Activated CD4-positive, alpha-beta T cell treated with anti-CD3 and anti-CD28 coated beads for 36 hours (primary cell): ENCODE data around the gene CPLX3. TPM values are rescaled to one million over a fixed set of nuclear protein-coding genes. Genes with fewer than 3 reads are reported as not detected.
A peak's percentile ranks its signal among the peaks of the same experiment; 100 is the strongest.

Source experiments
- ATAC-seq: fragments of 200-7000 bp; cut with Tn5 transposase; one replicate; pipeline ENCODE4 v1.10.0; 2021; ENCODE audit warnings: mild to moderate bottlenecking, moderate library complexity
- CTCF ChIA-PET: fragments of 350-600 bp; sonication (Branson Sonifier 250); formaldehyde crosslinking; loops from one replicate; lab custom pipeline; 2021; ENCODE audit warnings: antibody characterized with exemption; lab: Charles Lee
- POLR2A ChIA-PET: fragments of 350-600 bp; sonication (Branson Sonifier 250); formaldehyde crosslinking; loops from one replicate; lab custom pipeline; 2021; ENCODE audit warnings: antibody characterized with exemption, inconsistent platforms; lab: Charles Lee
- DNase-seq: peaks from one replicate; pipeline ENCODE4 v3.0.0-alpha.2; 2020
- H3K27ac Mint-ChIP-seq: one replicate; pipeline ENCODE4 v1.8.0; 2021; ENCODE audit warnings: mixed read lengths
- H3K27me3 Mint-ChIP-seq: one replicate; pipeline ENCODE4 v1.8.0; 2021; ENCODE audit warnings: mixed read lengths
- H3K36me3 Mint-ChIP-seq: one replicate; pipeline ENCODE4 v1.8.0; 2021; ENCODE audit warnings: low read depth, mixed read lengths
- H3K4me1 Mint-ChIP-seq: one replicate; pipeline ENCODE4 v1.8.0; 2021; ENCODE audit warnings: mixed read lengths
- H3K4me3 Mint-ChIP-seq: one replicate; pipeline ENCODE4 v1.8.0; 2021; ENCODE audit warnings: mild to moderate bottlenecking, moderate library complexity, mixed read lengths
- H3K9me3 Mint-ChIP-seq: one replicate; pipeline ENCODE4 v1.8.0; 2021; ENCODE audit warnings: low read depth, mixed read lengths
- intact Hi-C, 2 experiments: fragments of 100-400 bp; cut with DNase I in 1 of 2; cut with micrococcal nuclease in 1 of 2; formaldehyde crosslinking; loops; one replicate each; pipeline versions ENCODE4 v1.14.2 to v1.15.1; 2022 to 2024; cut with DNase I, micrococcal nuclease
- total RNA-seq, 2 experiments: library from RNA; stranded (reverse); gene quantifications; one replicate each; pipeline ENCODE4 v1.2.3, GENCODE V29; 2021

Gene CPLX3
- total RNA-seq, 2 experiments from 2014 or later = 0.11 TPM; not detected in 1

DNA sequence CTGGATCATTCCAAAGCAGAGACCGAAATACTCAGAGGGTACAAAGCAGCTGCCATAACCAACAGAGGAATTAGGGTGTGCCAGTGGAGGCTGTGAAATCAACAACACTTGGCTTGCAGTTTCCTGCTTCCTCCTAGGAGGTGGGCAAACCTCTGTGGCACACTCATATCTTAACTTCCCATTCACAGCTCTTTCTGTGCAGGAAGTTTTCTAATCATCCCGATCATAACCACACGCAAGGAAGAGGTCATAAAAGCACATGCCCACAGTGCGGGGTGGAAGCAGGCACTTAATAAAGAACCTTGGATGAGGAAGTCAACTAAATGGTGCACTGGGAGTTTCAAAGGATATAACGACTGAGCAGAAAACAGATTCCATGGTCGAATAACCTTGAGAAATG is 41.6 kb downstream of the CPLX3 start:
- Mint-ChIP-seq H3K27ac (peak overlapping the region; percentile 77), H3K27me3 (no peaks in the 10 kb centered on the region), H3K4me1 (peaks cover 87% of the 10 kb centered on the region), H3K9me3 (no peaks in the 10 kb centered on the region), H3K4me3 (peak overlapping the region; percentile 14), H3K36me3 (peaks cover 29% of the 10 kb centered on the region)
- CTCF ChIA-PET = interaction anchor here (0.6 to 4.3 kb wide), 3 partner anchors 15 to 127 kb away, joined by 3 to 38 read pairs (median 3); no protein-coding TSS in a partner anchor
- POLR2A ChIA-PET = interaction anchor here (0.7 kb wide), 1 partner anchor 143 kb away, joined by 3 read pairs; the partner anchor contains the start of gene CYP1A1
- no peak for ATAC-seq
- intact Hi-C loops = no loop called here
- peak; percentile 17 for DNase-seq

- H3K9me3 Mint-ChIP-seq = no peaks in the 10 kb centered on the region
- ATAC-seq (no peak), DNase-seq (no peak)
- no peaks in the 10 kb centered on the region for H3K27me3 Mint-ChIP-seq
- ChIA-PET CTCF (interaction anchor here (0.7 to 4.3 kb wide), 12 partner anchors 13 to 156 kb away, joined by 3 to 38 read pairs (median 3); partner anchors contain the start of genes FAM219B and ULK3), POLR2A (interaction anchor here (0.5 to 1.9 kb wide), 7 partner anchors 10 to 200 kb away, joined by 3 to 12 read pairs (median 5); partner anchors contain the start of genes CSK, FAM219B, MPI and RPP25)
- H3K27ac Mint-ChIP-seq = peak overlapping the region; percentile 89
- peaks cover 83% of the 10 kb centered on the region for H3K4me1 Mint-ChIP-seq
- H3K36me3 Mint-ChIP-seq = peaks cover 29% of the 10 kb centered on the region
- H3K4me3 Mint-ChIP-seq = peak overlapping the region; percentile 54
- intact Hi-C loops = no loop called here
Measured at GRCh38 chr15:74869372-74869725, 42.9 kb downstream of the CPLX3 start.

DNA sequence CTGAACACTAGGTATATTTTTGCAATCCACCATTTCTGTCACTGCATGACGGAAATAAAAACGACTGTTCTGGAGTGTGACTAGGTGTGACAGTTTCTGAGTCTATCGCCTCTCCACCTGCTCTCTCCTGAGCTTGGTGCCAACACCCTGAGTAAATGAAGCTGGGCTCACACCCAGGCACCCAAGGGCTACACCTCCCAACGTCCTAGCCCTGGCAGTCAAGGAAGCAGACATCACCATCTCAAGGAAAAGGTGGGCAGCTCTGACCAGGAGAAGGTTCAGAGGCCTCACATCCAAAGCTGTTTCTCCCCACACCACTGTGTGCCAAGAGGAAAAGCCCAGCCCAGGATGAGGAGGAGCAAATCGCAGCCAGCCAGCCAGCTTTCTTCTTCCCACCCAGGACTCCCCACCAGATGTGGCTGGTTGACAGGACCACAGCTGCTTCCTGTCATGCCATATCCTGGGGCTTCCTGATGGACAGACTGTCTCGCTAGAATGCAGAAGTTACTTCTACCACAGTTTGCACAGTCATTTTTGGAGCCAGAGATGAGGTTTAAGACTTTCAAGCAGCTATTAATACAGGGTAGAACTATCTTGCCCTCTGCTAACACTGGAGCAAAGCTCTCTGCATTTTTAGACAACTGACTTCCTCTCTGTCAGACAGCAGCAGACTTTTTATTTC is 43.4 kb downstream of the CPLX3 start:
- Mint-ChIP-seq H3K27ac (peak overlapping the region; percentile 89), H3K4me3 (peak overlapping the region; percentile 54), H3K4me1 (peaks cover 79% of the 10 kb centered on the region), H3K36me3 (peaks cover 29% of the 10 kb centered on the region), H3K27me3 (no peaks in the 10 kb centered on the region), H3K9me3 (no peaks in the 10 kb centered on the region)
- ATAC-seq (peak; percentile 59), DNase-seq (peak; percentile 69)
- intact Hi-C loops = loop anchor here (1.0 to 10.0 kb wide), 5 partner anchors 27 to 875 kb away; partner anchors contain the start of genes C15orf39 (in 1 of the 2), COX5A (in 1 of the 2), PML (in 1 of the 2) and STOML1 (in 1 of the 2)
- ChIA-PET CTCF (interaction anchor here (0.5 to 4.3 kb wide), 19 partner anchors 11 to 498 kb away, joined by 3 to 38 read pairs (median 3); partner anchors contain the start of genes FAM219B and ULK3), POLR2A (interaction anchor here (0.5 to 1.9 kb wide), 12 partner anchors 11 to 1253 kb away, joined by 3 to 12 read pairs (median 4); partner anchors contain the start of genes CSK, FAM219B, MPI and RPP25)

DNA sequence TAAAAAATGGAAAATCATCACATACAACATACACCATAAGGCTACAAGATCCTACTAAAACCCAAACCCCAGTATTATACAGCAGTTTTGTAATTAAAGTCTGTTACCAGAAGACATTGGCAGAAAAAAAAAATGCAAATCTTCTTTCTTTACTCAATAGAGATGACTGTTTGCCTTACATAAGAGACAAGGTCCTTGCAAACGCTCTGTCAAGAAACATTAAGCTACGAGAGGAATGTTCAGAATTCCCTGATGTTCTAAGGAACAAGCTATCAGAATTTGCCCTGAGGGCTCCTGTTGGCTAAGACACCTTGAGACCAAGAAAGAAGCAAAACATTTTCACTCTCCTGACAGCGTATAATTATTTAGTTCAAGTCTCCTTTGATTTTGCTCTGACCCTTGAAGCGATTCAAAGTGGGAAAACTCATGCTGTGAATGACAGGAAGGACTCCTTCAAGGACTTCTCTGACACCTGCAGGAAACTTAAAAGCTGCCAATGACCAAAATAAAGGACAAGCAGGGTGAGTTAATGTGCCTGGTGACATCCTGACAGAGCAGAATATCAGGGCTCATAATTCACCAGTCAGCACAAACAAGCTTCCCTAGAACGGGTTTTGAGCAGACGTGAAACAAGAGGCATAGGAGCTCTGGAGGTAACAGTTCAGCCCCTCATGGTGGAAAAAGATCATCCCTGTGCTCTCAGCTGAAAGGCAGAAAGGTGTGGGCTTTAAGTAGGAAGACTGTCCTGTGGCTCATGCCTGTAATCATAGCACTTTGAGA is 44.2 kb downstream of the CPLX3 start:
- ChIA-PET POLR2A (interaction anchor here (0.5 to 1.9 kb wide), 8 partner anchors 12 to 1252 kb away, joined by 3 to 12 read pairs (median 4); partner anchors contain the start of genes FAM219B and MPI), CTCF (interaction anchor here (0.6 to 4.3 kb wide), 18 partner anchors 12 to 236 kb away, joined by 3 to 38 read pairs (median 4); partner anchors contain the start of genes FAM219B and ULK3)
- ATAC-seq = no peak

DNA sequence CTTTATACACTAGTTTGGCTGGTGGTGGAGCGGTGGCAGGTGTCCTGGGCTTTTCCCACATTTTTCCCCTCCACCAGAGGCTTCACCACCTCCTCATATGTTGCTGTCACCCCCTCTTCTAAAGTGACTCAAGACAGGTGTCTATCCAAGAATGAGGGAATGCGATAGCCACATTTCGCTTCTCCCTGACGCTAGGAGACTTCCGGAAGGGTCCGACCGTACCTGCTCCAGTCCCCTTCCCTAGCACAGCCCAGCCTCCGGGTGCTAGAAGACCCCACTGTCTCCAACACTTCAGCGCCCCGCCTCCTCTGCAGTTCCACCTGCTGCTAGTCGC is 46.2 kb downstream of the CPLX3 start:
- no peaks in the 10 kb centered on the region for H3K9me3 Mint-ChIP-seq
- CTCF ChIA-PET = interaction anchor here (0.7 kb wide), 1 partner anchor 62 kb away, joined by 4 read pairs; no protein-coding TSS in a partner anchor
- DNase-seq (no peak), ATAC-seq (no peak)
- H3K4me3 Mint-ChIP-seq = peak overlapping the region; percentile 87
- H3K36me3 Mint-ChIP-seq = peaks cover 20% of the 10 kb centered on the region
- H3K27ac Mint-ChIP-seq = peak overlapping the region; percentile 87
- H3K4me1 Mint-ChIP-seq = peaks cover 54% of the 10 kb centered on the region
- no peaks in the 10 kb centered on the region for H3K27me3 Mint-ChIP-seq
- POLR2A ChIA-PET = no interaction called here
- intact Hi-C loops = loop anchor here (1.0 to 10.0 kb wide), 16 partner anchors 17 to 878 kb away; partner anchors contain the start of genes COX5A (in 2 of the 2), ARID3B (in 1 of the 2), C15orf39 (in 1 of the 2) and CLK3 (in 1 of the 2)

More for the DNA sequence above, 44.2 kb downstream of the CPLX3 start:
- H3K4me3 Mint-ChIP-seq = peak overlapping the region; percentile 54
- intact Hi-C loops = loop anchor here (1.0 to 10.0 kb wide), 5 partner anchors 27 to 876 kb away; partner anchors contain the start of genes C15orf39 (in 1 of the 2), COX5A (in 1 of the 2), PML (in 1 of the 2) and STOML1 (in 1 of the 2)
- peaks cover 73% of the 10 kb centered on the region for H3K4me1 Mint-ChIP-seq
- no peak for DNase-seq
- H3K9me3 Mint-ChIP-seq = no peaks in the 10 kb centered on the region
- no peaks in the 10 kb centered on the region for H3K27me3 Mint-ChIP-seq
- peaks cover 28% of the 10 kb centered on the region for H3K36me3 Mint-ChIP-seq
- peak overlapping the region; percentile 89 for H3K27ac Mint-ChIP-seq

- Mint-ChIP-seq H3K4me3 (peak within 1 kb of the TSS; percentile 87), H3K27me3 (no peaks in the 10 kb centered on the region), H3K4me1 (peaks cover 48% of the 10 kb centered on the region), H3K9me3 (no peaks in the 10 kb centered on the region), H3K27ac (peak within 1 kb of the TSS; percentile 87), H3K36me3 (peaks cover 15% of the 10 kb centered on the region)
- peak; percentile 94 for DNase-seq
- intact Hi-C loops = loop anchor here (1.0 to 10.0 kb wide), 16 partner anchors 16 to 878 kb away; partner anchors contain the start of genes COX5A (in 2 of the 2), ARID3B (in 1 of the 2), C15orf39 (in 1 of the 2) and CLK3 (in 1 of the 2)
- ChIA-PET POLR2A (no interaction called here), CTCF (interaction anchor here (0.6 to 1.3 kb wide), 5 partner anchors 10 to 80 kb away, joined by 3 read pairs; no protein-coding TSS in a partner anchor)
- ATAC-seq = peak; percentile 84
Measured at GRCh38 chr15:74873036-74873755, 46.8 kb downstream of the CPLX3 start, which contains the start of gene SCAMP2. TSS of gene SCAMP2 (minus strand) at chr15:74873365. CDS start at chr15:74873255, 110 bp downstream.

- Mint-ChIP-seq H3K4me1 (peaks cover 42% of the 10 kb centered on the region), H3K4me3 (peak overlapping the region; percentile 87), H3K36me3 (peaks cover 13% of the 10 kb centered on the region), H3K27me3 (no peaks in the 10 kb centered on the region), H3K27ac (peak overlapping the region; percentile 79), H3K9me3 (no peaks in the 10 kb centered on the region)
- no peak for ATAC-seq
- intact Hi-C loops = loop anchor here (1.0 to 10.0 kb wide), 16 partner anchors 15 to 879 kb away; partner anchors contain the start of genes COX5A (in 2 of the 2), ARID3B (in 1 of the 2), C15orf39 (in 1 of the 2) and CLK3 (in 1 of the 2)
- ChIA-PET POLR2A (no interaction called here), CTCF (interaction anchor here (0.5 to 1.3 kb wide), 6 partner anchors 9 to 149 kb away, joined by 3 read pairs; partner anchors contain the start of gene CYP1A1)
- peak; percentile 43 for DNase-seq
Measured at GRCh38 chr15:74873756-74874424, 47.5 kb downstream of the CPLX3 start.

- DNase-seq = no peak
- Mint-ChIP-seq H3K27me3 (no peaks in the 10 kb centered on the region), H3K4me3 (no peak overlapping the region), H3K9me3 (no peaks in the 10 kb centered on the region), H3K36me3 (no peaks in the 10 kb centered on the region), H3K27ac (no peak overlapping the region), H3K4me1 (peaks cover 4% of the 10 kb centered on the region)
- ChIA-PET CTCF (interaction anchor here (0.9 kb wide), 1 partner anchor 60 kb away, joined by 3 read pairs; no protein-coding TSS in a partner anchor), POLR2A (no interaction called here)
- ATAC-seq = no peak
- intact Hi-C loops = loop anchor here (10.0 kb wide), 3 partner anchors 57 to 883 kb away; partner anchors contain the start of genes C15orf39 (in 1 of the 2), COX5A (in 1 of the 2), PML (in 1 of the 2) and STOML1 (in 1 of the 2)
Measured at GRCh38 chr15:74878273-74878672, 51.8 kb downstream of the CPLX3 start.
